Mucosa of descending colon (tissue), 3 donors: ENCODE results near the gene RBM34. TPM values are rescaled to one million over a fixed set of nuclear protein-coding genes. Genes with fewer than 3 reads are reported as not detected.
A peak's percentile ranks its signal among the peaks of the same experiment; 100 is the strongest.
"Not testable (repeated sequence)": the region's sequence is repeated elsewhere in the genome, so short reads cannot be mapped to it uniquely, and the experiment has no call there.

Experiments
- ATAC-seq: fragments of 200-7000 bp; cut with Tn5 transposase; one replicate; pipeline ENCODE4 v1.9.1; 2020; ENCODE audit warnings: mild to moderate bottlenecking, moderate library complexity
- DNase-seq, 3 donors: peaks; one replicate each; pipeline ENCODE4 v3.0.0-alpha.2; 2020
- H3K36me3 ChIP-seq: fragments of 200-600 bp; one replicate; pipeline ENCODE4 v1.8.0; 2021; ENCODE audit warnings: low read depth, mild to moderate bottlenecking
- H3K4me1 ChIP-seq: fragments of 200-600 bp; one replicate; pipeline ENCODE4 v1.8.0; 2021; ENCODE audit warnings: low read depth, mild to moderate bottlenecking
- H3K4me3 ChIP-seq: fragments of 200-600 bp; one replicate; pipeline ENCODE4 v1.8.0; 2021; ENCODE audit warnings: mild to moderate bottlenecking
- H3K9me3 ChIP-seq: fragments of 200-600 bp; one replicate; pipeline ENCODE4 v1.8.0; 2021; ENCODE audit warnings: mild to moderate bottlenecking
- CTCF ChIP-seq: fragments of 200-600 bp; IDR thresholded peaks from one replicate; pipeline ENCODE4 v1.8.0; 2022; ENCODE audit warnings: antibody characterized with exemption, mild to moderate bottlenecking
- intact Hi-C, 2 donors: fragments of 100-400 bp; cut with DNase I in 1 of 2; cut with micrococcal nuclease in 1 of 2; formaldehyde crosslinking; loops; one replicate each; pipeline versions ENCODE4 v1.11.0 to v1.11.1; 2022; cut with DNase I, micrococcal nuclease
- microRNA-seq: library from miRNA; unstranded; fragments of <30 nt; microRNA quantifications from one replicate; pipeline ENCODE4, GENCODE V29; 2019
- total RNA-seq, 3 donors: library from RNA; stranded (reverse); fragmentation: NEBNext Ultra II Directional in 2 of 3; extraction: Animal tissue kit (Norgen Biotek cat#: 25700) in 2 of 3; gene quantifications; one replicate each; pipeline versions ENCODE4 v1.2.1 to v1.2.4, GENCODE V29; 2021 to 2023
- donor health status: DM: no; HTN: no; CAD: no; lungs with moderate emphysema.
- donor health status: DM: no; HTN: no; CAD: no.
- donor health status: DM: no; HTN: yes; CAD: no.

The RBM34 gene
- total RNA-seq, 3 donors from 2014 or later: 54.7 to 58.5 (median 55.3) TPM

- peaks cover 11% of the 10 kb centered on the region for H3K4me1 ChIP-seq
- H3K4me3 ChIP-seq: no peak overlapping the region
- no peaks in the 10 kb centered on the region for H3K9me3 ChIP-seq
- ATAC-seq (no peak), DNase-seq (peak in 1 of 3 donors; percentile 38)
- no peak for TF ChIP-seq CTCF
- no peaks in the 10 kb centered on the region for H3K36me3 ChIP-seq
- intact Hi-C loops: loop anchor here in 1 of 2 donors (5.0 to 10.0 kb wide), 2 partner anchors 496 to 603 kb away; no protein-coding TSS in a partner anchor
Measured at GRCh38 chr1:235090406-235091069, 70.5 kb downstream of the RBM34 start.

DNA sequence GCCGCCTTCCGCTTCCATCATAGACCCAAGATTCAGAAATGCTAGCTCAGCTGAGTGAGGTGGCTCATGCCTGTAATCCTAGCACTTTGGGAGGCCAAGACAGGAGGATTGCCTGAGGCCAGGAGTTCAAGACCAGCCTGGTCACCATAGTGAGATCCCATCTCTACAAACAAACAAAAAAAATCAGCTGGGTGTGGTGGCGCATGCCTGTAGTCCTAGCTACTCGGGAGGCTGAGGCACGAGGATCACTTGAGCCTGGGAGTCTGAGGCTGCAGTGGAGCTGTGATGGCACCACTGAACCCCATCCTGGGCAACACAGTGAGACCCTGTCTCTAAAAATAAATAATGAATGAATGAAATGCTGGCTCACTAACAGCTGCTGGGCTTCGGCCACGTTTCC, 72.1 kb downstream of the RBM34 start:
- H3K4me1 ChIP-seq: peaks cover 10% of the 10 kb centered on the region
- TF ChIP-seq CTCF: no peak
- H3K9me3 ChIP-seq: no peaks in the 10 kb centered on the region
- no peak overlapping the region for H3K4me3 ChIP-seq
- no peaks in the 10 kb centered on the region for H3K36me3 ChIP-seq
- DNase-seq (no peak), ATAC-seq (no peak)
- intact Hi-C loops: loop anchor here (5.0 kb wide), 1 partner anchor 592 kb away; no protein-coding TSS in a partner anchor

GRCh38 chr1:235088430-235088829, 72.6 kb downstream of the RBM34 start:
- intact Hi-C loops: loop anchor here (5.0 kb wide), 1 partner anchor 591 kb away; no protein-coding TSS in a partner anchor
- no peaks in the 10 kb centered on the region for H3K36me3 ChIP-seq
- no peaks in the 10 kb centered on the region for H3K9me3 ChIP-seq
- H3K4me3 ChIP-seq: no peak overlapping the region
- no peak for DNase-seq
- TF ChIP-seq CTCF: no peak
- H3K4me1 ChIP-seq: peaks cover 10% of the 10 kb centered on the region
- no peak for ATAC-seq

- no peak overlapping the region for H3K4me3 ChIP-seq
- no peaks in the 10 kb centered on the region for H3K9me3 ChIP-seq
- peaks cover 10% of the 10 kb centered on the region for H3K4me1 ChIP-seq
- no peak for DNase-seq
- H3K36me3 ChIP-seq: no peaks in the 10 kb centered on the region
- ATAC-seq: no peak
- no peak for TF ChIP-seq CTCF
- intact Hi-C loops: loop anchor here (5.0 kb wide), 1 partner anchor 591 kb away; no protein-coding TSS in a partner anchor
Measured at GRCh38 chr1:235087906-235088305, 73.1 kb downstream of the RBM34 start.

GRCh38 chr1:235085411-235086117, 75.5 kb downstream of the RBM34 start:
- intact Hi-C loops: loop anchor here (5.0 kb wide), 1 partner anchor 588 kb away; no protein-coding TSS in a partner anchor
- H3K4me1 ChIP-seq: peaks cover 28% of the 10 kb centered on the region
- not testable (repeated sequence) for ATAC-seq, H3K36me3 ChIP-seq, H3K9me3 ChIP-seq, H3K4me3 ChIP-seq
- DNase-seq: peak in 1 of 3 donors; percentile 24

Small RNAs within 50 kb of the gene (microRNA-seq; reads per million reads assigned to microRNA genes)
- not detected for gene MIR4753

Other genes with a start within 250 kb of the RBM34 start
- 100 to 1,000 TPM in 1 of 3 donors, 10 to 100 TPM in 2; 81.2 to 110 (median 92.1) TPM for gene TOMM20, start 32.4 kb downstream of the RBM34 start, total RNA-seq
- gene ARID4B, start 166.9 kb upstream of the RBM34 start, total RNA-seq: 10 to 100 TPM; 25.9 to 40.5 (median 37.3) TPM
- gene GGPS1, start 167.3 kb upstream of the RBM34 start, total RNA-seq: 10 to 100 TPM; 26.4 to 40.8 (median 34.1) TPM
- gene TBCE, start 206.2 kb upstream of the RBM34 start, total RNA-seq: 10 to 100 TPM; 21.1 to 25.5 (median 23.9) TPM